ENCODE data around the gene TAF6.

- TF ChIP-seq POLR2A (IDR thresholded peaks at IDR 0.05): no peak
- TF ChIP-seq, protein P1, sequence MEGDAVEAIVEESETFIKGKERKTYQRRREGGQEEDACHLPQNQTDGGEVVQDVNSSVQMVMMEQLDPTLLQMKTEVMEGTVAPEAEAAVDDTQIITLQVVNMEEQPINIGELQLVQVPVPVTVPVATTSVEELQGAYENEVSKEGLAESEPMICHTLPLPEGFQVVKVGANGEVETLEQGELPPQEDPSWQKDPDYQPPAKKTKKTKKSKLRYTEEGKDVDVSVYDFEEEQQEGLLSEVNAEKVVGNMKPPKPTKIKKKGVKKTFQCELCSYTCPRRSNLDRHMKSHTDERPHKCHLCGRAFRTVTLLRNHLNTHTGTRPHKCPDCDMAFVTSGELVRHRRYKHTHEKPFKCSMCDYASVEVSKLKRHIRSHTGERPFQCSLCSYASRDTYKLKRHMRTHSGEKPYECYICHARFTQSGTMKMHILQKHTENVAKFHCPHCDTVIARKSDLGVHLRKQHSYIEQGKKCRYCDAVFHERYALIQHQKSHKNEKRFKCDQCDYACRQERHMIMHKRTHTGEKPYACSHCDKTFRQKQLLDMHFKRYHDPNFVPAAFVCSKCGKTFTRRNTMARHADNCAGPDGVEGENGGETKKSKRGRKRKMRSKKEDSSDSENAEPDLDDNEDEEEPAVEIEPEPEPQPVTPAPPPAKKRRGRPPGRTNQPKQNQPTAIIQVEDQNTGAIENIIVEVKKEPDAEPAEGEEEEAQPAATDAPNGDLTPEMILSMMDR (IDR thresholded peaks at IDR 0.05 in 8 of 11, conservative IDR thresholded peaks at IDR 0.05 in 3 of 11): no peak
- no peak for TF ChIP-seq POLR2AphosphoS5 (IDR thresholded peaks at IDR 0.05)
Measured at GRCh38 chr7:100155553-100156317, 36.6 kb upstream of the TAF6 start.

Data from spleen (tissue), 7 donors.